HG02943 (cell line): ENCODE results near the gene SPI1.

Experiments
- ATAC-seq: cut with Tn5 transposase; IDR thresholded peaks from one replicate; pipeline ENCODE4 v1.9.1; 2021; ENCODE audit warnings: mild to moderate bottlenecking, low read depth, moderate library complexity; ENCODE audit not compliant: unreplicated experiment

Gene SPI1

GRCh38 chr11:47407746-47408590, 29.6 kb upstream of the SPI1 start, which contains the start of gene SLC39A13:
TSS of gene SLC39A13 (plus strand) at chr11:47408590. CDS start at chr11:47410095, 1,505 bp downstream.
- ATAC-seq, result peak; percentile 81

- no peak for ATAC-seq
These were observed 28.8 kb upstream of the SPI1 start for GRCh38 chr11:47406896-47407745.

- no peak for ATAC-seq
These were observed 25.2 kb upstream of the SPI1 start for GRCh38 chr11:47403571-47403970.

- ATAC-seq, result no peak
These were observed 24.8 kb upstream of the SPI1 start for GRCh38 chr11:47403135-47403534.

- ATAC-seq, result peak; percentile 73
These were observed 22.5 kb upstream of the SPI1 start for GRCh38 chr11:47400768-47401279.

- ATAC-seq, result peak; percentile 39
These were observed 21.8 kb upstream of the SPI1 start for GRCh38 chr11:47399860-47400767.

- ATAC-seq, result no peak
These were observed 20.2 kb upstream of the SPI1 start for GRCh38 chr11:47398551-47398950.

- ATAC-seq, result no peak
These were observed 19.7 kb upstream of the SPI1 start for GRCh38 chr11:47398011-47398410.

- no peak for ATAC-seq
These were observed 17.6 kb upstream of the SPI1 start for GRCh38 chr11:47396049-47396320.

- ATAC-seq, result no peak
These were observed 17.1 kb upstream of the SPI1 start for GRCh38 chr11:47395223-47396048.

GRCh38 chr11:47394322-47395222, 16.2 kb upstream of the SPI1 start:
- no peak for ATAC-seq

GRCh38 chr11:47394050-47394321, 15.6 kb upstream of the SPI1 start:
- no peak for ATAC-seq

- ATAC-seq, result no peak
These were observed 15.1 kb upstream of the SPI1 start for GRCh38 chr11:47393163-47394049.

GRCh38 chr11:47392546-47393162, 14.3 kb upstream of the SPI1 start:
- ATAC-seq, result no peak

GRCh38 chr11:47391711-47392432, 13.5 kb upstream of the SPI1 start:
- no peak for ATAC-seq

GRCh38 chr11:47391077-47391583, 12.8 kb upstream of the SPI1 start:
- ATAC-seq, result no peak

GRCh38 chr11:47390422-47390760, 12.0 kb upstream of the SPI1 start:
- ATAC-seq, result no peak
